ENCODE measurements around the gene DPY19L2. TPM values are rescaled to one million over a fixed set of nuclear protein-coding genes. Genes with fewer than 3 reads are reported as not detected.
"Not testable (repeated sequence)": the region's sequence is repeated elsewhere in the genome, so short reads cannot be mapped to it uniquely, and the experiment has no call there.

Gene DPY19L2
- total RNA-seq, 2 experiments from 2014 or later = 5.2 to 6.0 TPM

DNA sequence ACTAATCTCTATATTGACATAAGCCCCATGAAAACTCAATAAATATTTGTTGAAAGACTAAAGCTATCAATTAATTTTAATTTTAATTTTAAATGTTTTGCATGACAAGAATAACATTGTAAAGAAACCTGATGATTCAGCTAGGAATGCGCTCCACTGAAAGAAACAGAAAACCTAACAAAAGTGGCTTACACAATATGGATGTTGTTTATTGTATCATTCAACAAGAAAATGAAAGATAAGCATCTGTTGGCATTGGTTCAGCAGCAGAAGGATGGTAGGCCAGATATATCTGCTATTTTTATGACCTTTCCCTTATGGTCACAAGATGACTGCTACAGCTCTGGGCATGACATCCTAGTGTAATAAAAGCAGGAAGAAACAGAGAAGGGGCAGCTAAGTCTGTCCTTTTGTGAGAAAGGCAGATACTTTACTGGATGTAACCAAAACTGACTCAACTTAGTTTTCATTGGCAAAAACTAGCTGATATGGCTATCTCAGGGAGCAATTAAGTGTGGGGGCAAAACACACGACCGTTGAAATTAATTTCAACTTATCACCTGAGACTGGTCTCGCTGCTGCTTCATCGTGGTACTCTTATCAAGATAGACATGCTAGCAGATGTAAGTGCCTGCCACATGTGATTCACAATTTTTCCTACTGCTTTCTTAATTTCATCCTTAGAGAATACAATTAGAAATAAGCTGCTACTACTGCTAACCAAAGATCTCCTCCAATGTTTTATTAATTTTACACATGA, 24.7 kb downstream of the DPY19L2 start:
- ATAC-seq; H3K4me1 Mint-ChIP-seq; H3K27ac Mint-ChIP-seq; DNase-seq; H3K27me3 Mint-ChIP-seq; H3K36me3 Mint-ChIP-seq; H3K9me3 Mint-ChIP-seq (ENCODE audit: low read depth); H3K4me3 Mint-ChIP-seq; CTCF ChIA-PET: not testable (repeated sequence)

DNA sequence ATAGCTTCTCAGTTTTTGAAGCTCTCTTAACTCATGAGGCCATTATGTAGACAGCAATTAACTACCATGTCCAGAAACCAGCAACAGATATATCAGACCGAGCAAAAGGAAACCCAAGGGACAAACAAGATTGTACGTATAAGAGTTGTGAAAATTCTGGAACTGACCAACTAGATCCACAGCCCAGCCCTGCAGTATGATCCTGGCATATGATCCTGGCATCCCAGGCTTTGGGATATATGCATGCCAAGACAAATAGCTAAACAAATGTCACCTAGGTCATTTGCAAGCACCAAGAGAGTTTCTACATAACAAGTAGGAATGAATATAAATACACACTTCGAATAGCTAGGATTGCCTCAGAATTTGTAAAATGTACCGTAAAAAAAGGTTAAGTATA, 44.0 kb downstream of the DPY19L2 start:
- H3K27ac Mint-ChIP-seq; H3K27me3 Mint-ChIP-seq; H3K9me3 Mint-ChIP-seq (ENCODE audit: low read depth); DNase-seq; H3K4me1 Mint-ChIP-seq; H3K36me3 Mint-ChIP-seq; CTCF ChIA-PET; H3K4me3 Mint-ChIP-seq; ATAC-seq: not testable (repeated sequence)

DNA sequence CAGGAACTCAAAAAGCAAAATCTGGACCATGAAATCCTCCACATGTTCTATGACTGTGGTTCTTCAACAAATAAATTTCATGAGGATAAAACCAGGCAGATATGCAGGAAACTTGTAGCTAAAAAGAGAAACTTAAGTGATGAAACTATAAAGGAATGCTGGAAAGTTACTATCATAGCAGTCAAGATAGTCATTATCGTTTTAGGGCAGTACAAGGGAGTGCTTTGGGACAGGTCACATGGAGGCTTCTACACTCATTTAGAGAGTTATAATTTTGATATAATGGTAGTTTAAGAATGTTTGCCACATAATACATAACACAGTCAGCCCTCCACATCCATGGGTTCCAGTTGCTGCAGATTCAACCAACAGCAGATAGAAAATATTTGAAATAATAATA, 52.7 kb downstream of the DPY19L2 start:
- DNase-seq; H3K4me3 Mint-ChIP-seq; H3K9me3 Mint-ChIP-seq (ENCODE audit: low read depth); CTCF ChIA-PET; ATAC-seq; H3K4me1 Mint-ChIP-seq; H3K27ac Mint-ChIP-seq; H3K27me3 Mint-ChIP-seq; H3K36me3 Mint-ChIP-seq: not testable (repeated sequence)

DNA sequence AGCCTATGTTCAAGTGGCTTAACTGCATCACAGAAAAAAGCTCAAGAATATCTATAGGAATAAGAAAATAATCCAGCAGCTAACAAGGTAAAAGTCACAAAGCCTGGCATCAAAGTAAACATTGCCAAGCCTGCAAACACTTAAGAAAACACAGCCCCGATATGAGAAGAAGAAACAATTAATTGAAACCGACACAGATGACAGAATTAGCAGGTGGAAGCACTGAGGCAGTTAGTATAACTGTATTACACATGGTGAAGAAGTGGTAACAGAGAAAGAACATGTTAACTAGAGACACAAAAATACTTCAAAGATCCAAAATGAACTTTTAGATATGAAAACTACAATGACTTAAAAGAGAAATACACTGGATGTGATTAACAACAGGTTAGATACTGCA, 57.0 kb downstream of the DPY19L2 start:
- CTCF ChIA-PET; H3K4me3 Mint-ChIP-seq; ATAC-seq; H3K4me1 Mint-ChIP-seq; DNase-seq; H3K27ac Mint-ChIP-seq; H3K27me3 Mint-ChIP-seq; H3K36me3 Mint-ChIP-seq; H3K9me3 Mint-ChIP-seq (ENCODE audit: low read depth): not testable (repeated sequence)

DNA sequence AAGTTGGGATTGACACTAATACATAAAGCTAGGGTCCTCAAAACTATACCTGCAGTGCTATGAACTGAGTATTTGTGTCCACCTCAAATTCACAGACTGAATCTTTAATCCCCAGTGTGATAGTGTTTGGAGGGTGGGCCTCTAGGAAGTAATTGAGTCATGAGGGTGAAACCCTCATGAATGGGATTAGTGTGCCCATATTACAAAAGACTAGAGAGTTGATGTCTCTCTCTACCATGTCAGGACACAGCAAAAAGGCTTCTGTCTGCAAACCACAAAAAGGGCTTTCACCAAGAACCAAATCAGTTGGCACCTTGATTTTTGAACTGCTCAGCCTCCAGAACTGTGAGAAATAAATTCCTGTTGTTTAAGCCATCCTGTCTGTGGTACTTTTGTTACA, 59.0 kb downstream of the DPY19L2 start:
- H3K4me3 Mint-ChIP-seq; H3K4me1 Mint-ChIP-seq; ATAC-seq; CTCF ChIA-PET; H3K27ac Mint-ChIP-seq; H3K27me3 Mint-ChIP-seq; H3K9me3 Mint-ChIP-seq (ENCODE audit: low read depth); DNase-seq; H3K36me3 Mint-ChIP-seq: not testable (repeated sequence)

DNA sequence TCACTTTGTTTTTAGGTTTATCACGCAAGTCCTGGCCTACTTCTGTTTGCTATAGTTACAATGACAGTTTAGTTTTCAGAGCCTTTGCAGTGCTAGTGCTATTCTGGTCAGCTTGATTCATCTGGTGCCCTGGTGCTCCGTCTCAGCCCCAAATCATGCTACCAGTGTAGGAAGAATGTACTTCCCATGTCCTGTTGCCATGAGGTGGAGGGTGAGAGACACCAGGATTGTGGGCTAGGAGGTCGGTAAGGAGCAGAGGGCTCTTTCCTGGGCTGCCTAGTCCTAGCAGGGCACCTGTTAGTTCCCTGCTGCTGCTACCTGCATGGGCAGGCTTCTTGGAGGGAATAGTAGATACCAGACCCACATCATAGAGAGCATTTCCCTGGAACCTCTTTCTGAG, 63.3 kb downstream of the DPY19L2 start:
- H3K27ac Mint-ChIP-seq; H3K36me3 Mint-ChIP-seq; H3K4me3 Mint-ChIP-seq; H3K9me3 Mint-ChIP-seq (ENCODE audit: low read depth); H3K4me1 Mint-ChIP-seq; H3K27me3 Mint-ChIP-seq; ATAC-seq; DNase-seq; CTCF ChIA-PET: not testable (repeated sequence)

DNA sequence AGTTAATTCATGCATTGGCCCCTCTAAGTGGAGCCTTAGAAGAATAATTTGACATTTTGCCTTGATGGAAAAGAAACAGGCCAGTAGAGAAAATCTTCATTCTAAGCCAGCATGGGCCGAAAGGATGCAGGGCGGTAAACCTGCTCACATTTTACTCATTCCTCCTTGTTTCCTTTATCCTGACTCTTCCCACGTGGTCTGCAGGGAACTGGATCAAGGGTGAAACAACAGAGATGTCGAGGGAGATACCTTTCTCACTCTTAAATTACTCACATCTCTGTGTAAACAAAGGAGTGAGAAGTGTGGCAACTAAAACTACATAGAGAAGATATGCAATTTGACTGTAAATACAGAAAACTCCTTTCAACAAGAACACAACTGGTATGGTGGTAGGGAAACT, 73.5 kb downstream of the DPY19L2 start:
- H3K9me3 Mint-ChIP-seq (ENCODE audit: low read depth); CTCF ChIA-PET; H3K27me3 Mint-ChIP-seq; H3K36me3 Mint-ChIP-seq; DNase-seq; H3K4me1 Mint-ChIP-seq; ATAC-seq; H3K4me3 Mint-ChIP-seq; H3K27ac Mint-ChIP-seq: not testable (repeated sequence)

DNA sequence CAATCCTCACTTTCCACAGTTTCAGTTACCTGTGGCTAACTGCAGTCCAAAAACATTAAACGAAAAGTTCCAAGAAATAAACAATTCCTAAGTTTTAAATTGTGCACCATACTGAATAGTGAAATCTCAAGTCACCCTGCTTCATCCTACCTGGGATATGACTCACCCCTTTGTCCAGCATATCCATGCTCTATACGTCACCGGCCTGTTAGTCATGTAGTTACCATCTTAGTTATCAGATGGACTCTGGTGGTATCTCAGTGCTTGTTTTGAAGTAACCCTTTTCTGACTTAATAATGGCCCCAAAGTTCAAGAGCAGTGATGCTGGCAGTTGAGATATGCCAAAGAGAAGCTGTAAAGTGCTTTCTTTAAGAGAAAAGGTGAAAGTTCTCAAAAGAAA, 83.9 kb downstream of the DPY19L2 start:
- H3K4me3 Mint-ChIP-seq; H3K27me3 Mint-ChIP-seq; H3K9me3 Mint-ChIP-seq (ENCODE audit: low read depth); CTCF ChIA-PET; H3K36me3 Mint-ChIP-seq; H3K4me1 Mint-ChIP-seq; ATAC-seq; H3K27ac Mint-ChIP-seq; DNase-seq: not testable (repeated sequence)

DNA sequence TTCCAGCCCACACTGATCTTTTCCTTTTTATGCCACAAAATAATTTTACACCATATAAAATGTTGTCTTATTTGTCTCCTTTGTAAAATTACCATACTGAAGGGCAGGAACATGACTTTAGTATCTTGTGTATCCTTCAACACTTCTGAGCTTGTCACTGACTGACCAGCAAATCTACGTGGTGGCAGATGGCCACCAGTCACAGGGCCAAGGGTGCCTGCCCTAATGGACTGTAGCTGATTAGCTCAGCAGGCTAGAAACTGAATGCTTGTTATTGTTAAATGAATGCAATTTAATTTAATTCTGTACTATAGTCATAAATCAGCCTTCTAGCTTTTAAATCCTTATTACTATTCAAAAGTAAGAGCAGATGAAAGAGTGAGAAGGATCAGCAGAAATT, 85.0 kb downstream of the DPY19L2 start:
- H3K4me3 Mint-ChIP-seq; CTCF ChIA-PET; H3K27ac Mint-ChIP-seq; DNase-seq; H3K27me3 Mint-ChIP-seq; ATAC-seq; H3K4me1 Mint-ChIP-seq; H3K36me3 Mint-ChIP-seq; H3K9me3 Mint-ChIP-seq (ENCODE audit: low read depth): not testable (repeated sequence)

DNA sequence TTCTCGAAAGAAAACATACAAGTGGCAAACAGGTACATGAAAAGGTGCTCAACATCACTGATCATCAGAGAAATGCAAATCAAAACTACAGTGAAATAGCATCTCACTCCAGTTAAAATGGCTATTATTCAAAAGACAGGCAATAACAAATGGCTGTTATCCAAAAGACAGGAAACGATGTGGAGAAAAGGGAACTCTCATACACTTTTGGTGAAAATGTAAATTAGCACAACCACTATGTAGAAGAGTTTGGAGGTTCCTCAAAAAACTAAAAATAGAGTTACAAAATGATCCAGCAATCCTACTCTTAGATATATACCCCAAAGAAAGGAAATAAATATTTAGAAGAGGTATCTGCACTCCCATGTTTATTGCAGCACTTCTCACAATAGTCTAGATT, 90.7 kb downstream of the DPY19L2 start:
- H3K9me3 Mint-ChIP-seq (ENCODE audit: low read depth); H3K4me1 Mint-ChIP-seq; CTCF ChIA-PET; H3K4me3 Mint-ChIP-seq; H3K27me3 Mint-ChIP-seq; ATAC-seq; DNase-seq; H3K36me3 Mint-ChIP-seq; H3K27ac Mint-ChIP-seq: not testable (repeated sequence)

DNA sequence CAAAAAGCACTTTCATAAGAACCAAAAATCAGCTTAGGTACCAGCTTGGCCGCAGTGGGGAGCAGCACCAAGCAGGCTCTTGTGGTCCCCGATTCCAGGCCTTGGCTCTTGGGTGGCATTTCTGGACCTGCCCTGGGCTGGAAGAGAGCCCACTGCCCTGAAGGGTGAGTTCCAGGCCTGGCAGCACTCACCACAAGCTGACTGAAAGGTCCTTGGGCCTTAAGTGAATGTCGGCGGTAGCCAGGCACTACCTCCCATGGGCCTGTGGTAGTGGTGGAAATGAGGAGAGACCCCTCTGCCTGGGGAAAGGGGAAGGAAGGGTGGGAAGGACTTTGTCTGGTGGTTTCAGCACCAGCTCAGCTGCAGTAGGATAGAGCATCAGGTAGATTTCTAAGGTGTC, 96.3 kb downstream of the DPY19L2 start:
- H3K27me3 Mint-ChIP-seq; DNase-seq; H3K27ac Mint-ChIP-seq; H3K9me3 Mint-ChIP-seq (ENCODE audit: low read depth); ATAC-seq; CTCF ChIA-PET; H3K4me1 Mint-ChIP-seq; H3K4me3 Mint-ChIP-seq; H3K36me3 Mint-ChIP-seq: not testable (repeated sequence)

DNA sequence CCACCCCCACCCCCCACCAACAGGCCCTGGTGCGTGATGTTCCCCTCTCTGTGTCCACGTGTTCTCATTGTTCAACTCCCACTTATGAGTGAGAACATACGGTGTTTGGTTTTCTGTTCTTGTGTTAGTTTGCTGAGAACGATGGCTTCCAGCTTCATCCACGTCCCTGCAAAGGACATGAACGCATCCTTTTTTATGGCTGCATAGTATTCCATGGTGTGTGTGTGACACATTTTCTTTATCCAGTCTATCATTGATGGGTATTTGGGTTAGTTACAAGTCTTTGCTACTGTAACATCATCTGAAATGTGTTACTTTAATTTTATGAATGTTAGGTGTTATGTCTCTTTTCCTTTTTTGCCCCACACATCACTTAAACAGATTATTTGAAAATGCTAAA, 109.8 kb downstream of the DPY19L2 start:
- H3K36me3 Mint-ChIP-seq; ATAC-seq; H3K4me1 Mint-ChIP-seq; H3K27ac Mint-ChIP-seq; H3K4me3 Mint-ChIP-seq; CTCF ChIA-PET; H3K9me3 Mint-ChIP-seq (ENCODE audit: low read depth); H3K27me3 Mint-ChIP-seq; DNase-seq: not testable (repeated sequence)

DNA sequence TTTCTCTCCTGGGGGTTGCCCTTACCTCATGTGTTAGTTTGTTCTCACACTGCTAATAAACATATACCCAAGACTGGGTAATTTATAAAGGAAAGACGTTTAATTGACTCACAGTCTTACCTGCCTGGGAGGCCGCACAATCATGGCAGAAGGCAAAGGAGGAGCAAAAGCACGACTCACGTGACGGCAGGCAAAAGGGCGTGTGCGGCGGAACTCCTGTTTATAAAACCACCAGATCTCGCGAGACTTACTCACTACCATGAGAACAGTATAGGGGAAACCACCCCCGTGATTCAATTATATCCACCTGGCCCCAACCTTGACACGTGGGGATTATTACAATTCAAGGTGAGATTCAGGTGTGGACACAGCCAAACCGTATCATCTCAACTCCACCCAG, 116.9 kb downstream of the DPY19L2 start:
- H3K4me3 Mint-ChIP-seq; H3K27me3 Mint-ChIP-seq; H3K36me3 Mint-ChIP-seq; H3K4me1 Mint-ChIP-seq; DNase-seq; H3K27ac Mint-ChIP-seq; H3K9me3 Mint-ChIP-seq (ENCODE audit: low read depth); ATAC-seq; CTCF ChIA-PET: not testable (repeated sequence)

DNA sequence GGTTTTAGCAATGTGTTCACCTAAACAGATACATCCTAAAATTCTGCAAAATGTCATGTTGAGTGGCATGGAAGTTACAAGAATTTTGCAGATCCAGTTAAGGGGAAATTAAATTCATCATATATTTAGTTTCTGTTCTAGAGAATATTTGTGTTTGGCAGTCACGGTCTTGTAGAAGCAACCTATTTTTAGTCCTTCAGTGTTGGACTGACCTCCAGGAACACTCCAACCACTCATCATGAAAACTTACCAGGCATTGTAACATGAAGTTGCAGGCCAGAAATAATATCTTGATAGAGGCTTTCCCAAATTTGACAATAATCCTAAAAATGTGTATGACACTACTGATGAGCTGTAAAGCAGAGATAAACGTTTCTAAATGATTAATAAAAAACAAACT, 119.3 kb downstream of the DPY19L2 start:
- H3K27ac Mint-ChIP-seq; H3K4me3 Mint-ChIP-seq; DNase-seq; ATAC-seq; H3K9me3 Mint-ChIP-seq (ENCODE audit: low read depth); H3K36me3 Mint-ChIP-seq; H3K27me3 Mint-ChIP-seq; H3K4me1 Mint-ChIP-seq; CTCF ChIA-PET: not testable (repeated sequence)
